SJCRH30 (cell line): ENCODE measurements around the gene MOB3B. TPM values are rescaled to one million over a fixed set of nuclear protein-coding genes. Genes with fewer than 3 reads are reported as not detected.

Experiments
- DNase-seq, 2 experiments: peaks; one replicate each; pipeline ENCODE4 v3.0.0-alpha.2; 2015 to 2020
- H3K27ac ChIP-seq: fragments of 250-450 bp; sonication (Bioruptor Pico); 2 replicates; pipeline ENCODE4 v1.5.1; 2020; ENCODE audit warnings: mild to moderate bottlenecking, moderate library complexity
- H3K27me3 ChIP-seq: fragments of 250-450 bp; sonication (Bioruptor Pico); 2 replicates; pipeline ENCODE4 v1.5.1; 2020; ENCODE audit warnings: mild to moderate bottlenecking, moderate library complexity
- H3K36me3 ChIP-seq: fragments of 250-450 bp; sonication (Bioruptor Pico); 2 replicates; pipeline ENCODE4 v1.5.1; 2020; ENCODE audit warnings: mild to moderate bottlenecking, moderate library complexity
- H3K4me1 ChIP-seq: fragments of 250-450 bp; sonication (Bioruptor Pico); 2 replicates; pipeline ENCODE4 v1.5.1; 2020; ENCODE audit warnings: mild to moderate bottlenecking, moderate library complexity
- H3K4me3 ChIP-seq: fragments of 250-450 bp; sonication (Bioruptor Pico); 2 replicates; pipeline ENCODE4 v1.5.1; 2020; ENCODE audit warnings: mild to moderate bottlenecking, moderate library complexity
- H3K9me3 ChIP-seq: fragments of 250-450 bp; sonication (Bioruptor Pico); replicated peaks from 2 replicates; pipeline ENCODE4 v1.5.1; 2020; ENCODE audit warnings: mild to moderate bottlenecking, moderate library complexity
- total RNA-seq: library from RNA; depleted of rRNA; stranded (reverse); fragments of >200 nt; shearing (Covaris generic); gene quantifications from 2 replicates; pipeline ENCODE4 v1.2.3, GENCODE V29; 2014; rRNA removed

MOB3B gene
- 0.25 and 0.34 TPM in 2 replicates for total RNA-seq

- Histone ChIP-seq H3K27ac (no peak within 1 kb of the TSS), H3K36me3 (no peaks in the 10 kb centered on the region), H3K4me1 (no peaks in the 10 kb centered on the region), H3K27me3 (no peaks in the 10 kb centered on the region), H3K4me3 (peak within 1 kb of the TSS; percentile 56), H3K9me3 (no peaks in the 10 kb centered on the region)
- DNase-seq: peak; percentile 70 to 78
Observed at GRCh38 chr9:27529316-27530278, at the start of gene MOB3B. MOB3B (minus strand) TSS chr9:27529814; CDS start chr9:27455550, 74,264 bp downstream.

GRCh38 chr9:27573634-27574590, 44.3 kb upstream of the MOB3B start:
- no peaks in the 10 kb centered on the region for H3K36me3 ChIP-seq
- H3K27me3 ChIP-seq: no peaks in the 10 kb centered on the region
- H3K4me1 ChIP-seq: no peaks in the 10 kb centered on the region
- H3K4me3 ChIP-seq: peak overlapping the region; percentile 83
- no peaks in the 10 kb centered on the region for H3K9me3 ChIP-seq
- DNase-seq: peak; percentile 90 to 92
- peak overlapping the region; percentile 42 for H3K27ac ChIP-seq

GRCh38 chr9:27572918-27573633, 43.5 kb upstream of the MOB3B start, which contains the start of gene C9orf72:
C9orf72 (minus strand) TSS chr9:27573481; CDS start chr9:27567120, 6,361 bp downstream.
- no peaks in the 10 kb centered on the region for H3K4me1 ChIP-seq
- H3K4me3 ChIP-seq: peak within 1 kb of the TSS; percentile 83
- peak; percentile 67 to 74 for DNase-seq
- H3K27ac ChIP-seq: peak within 1 kb of the TSS; percentile 81
- no peaks in the 10 kb centered on the region for H3K27me3 ChIP-seq
- no peaks in the 10 kb centered on the region for H3K9me3 ChIP-seq
- H3K36me3 ChIP-seq: no peaks in the 10 kb centered on the region

- peak; percentile 25 to 53 for DNase-seq
- H3K9me3 ChIP-seq: no peaks in the 10 kb centered on the region
- no peaks in the 10 kb centered on the region for H3K4me1 ChIP-seq
Observed at GRCh38 chr9:27572566-27572917, 42.9 kb upstream of the MOB3B start.

GRCh38 chr9:27572061-27572460, 42.4 kb upstream of the MOB3B start:
- Histone ChIP-seq H3K27ac (peak overlapping the region; percentile 81; the same call in 1 of the 2 replicates), H3K9me3 (no peaks in the 10 kb centered on the region), H3K4me3 (peak overlapping the region; percentile 83), H3K36me3 (no peaks in the 10 kb centered on the region), H3K27me3 (no peaks in the 10 kb centered on the region), H3K4me1 (peaks cover 2% of the 10 kb centered on the region)
- DNase-seq: no peak

More at GRCh38 chr9:27572566-27572917, 42.9 kb upstream of the MOB3B start:
- Histone ChIP-seq H3K36me3 (no peaks in the 10 kb centered on the region), H3K27me3 (no peaks in the 10 kb centered on the region), H3K27ac (peak overlapping the region; percentile 81), H3K4me3 (peak overlapping the region; percentile 83)

- Histone ChIP-seq H3K4me3 (no peak overlapping the region), H3K9me3 (no peaks in the 10 kb centered on the region), H3K36me3 (no peaks in the 10 kb centered on the region; the same call in 1 of the 2 replicates), H3K4me1 (peaks cover 6% of the 10 kb centered on the region), H3K27ac (no peak overlapping the region), H3K27me3 (no peaks in the 10 kb centered on the region)
- no peak for DNase-seq
Observed at GRCh38 chr9:27571011-27571410, 41.4 kb upstream of the MOB3B start.

GRCh38 chr9:27569406-27569805, 39.8 kb upstream of the MOB3B start:
- H3K27me3 ChIP-seq: no peaks in the 10 kb centered on the region
- H3K9me3 ChIP-seq: no peaks in the 10 kb centered on the region
- no peak for DNase-seq
- H3K27ac ChIP-seq: no peak overlapping the region
- no peak overlapping the region for H3K4me3 ChIP-seq
- H3K36me3 ChIP-seq: peaks cover 2% of the 10 kb centered on the region
- peaks cover 6% of the 10 kb centered on the region for H3K4me1 ChIP-seq

- H3K36me3 ChIP-seq: peaks cover 2% of the 10 kb centered on the region
- H3K4me3 ChIP-seq: no peak overlapping the region
- no peak for DNase-seq
- no peak overlapping the region for H3K27ac ChIP-seq
- H3K9me3 ChIP-seq: no peaks in the 10 kb centered on the region
- no peaks in the 10 kb centered on the region for H3K27me3 ChIP-seq
- H3K4me1 ChIP-seq: peaks cover 6% of the 10 kb centered on the region
Observed at GRCh38 chr9:27566118-27566517, 36.5 kb upstream of the MOB3B start.

GRCh38 chr9:27565696-27566095, 36.1 kb upstream of the MOB3B start:
- peaks cover 6% of the 10 kb centered on the region for H3K4me1 ChIP-seq
- H3K9me3 ChIP-seq: no peaks in the 10 kb centered on the region
- H3K36me3 ChIP-seq: peaks cover 2% of the 10 kb centered on the region
- no peak overlapping the region for H3K27ac ChIP-seq
- DNase-seq: no peak
- no peak overlapping the region for H3K4me3 ChIP-seq
- no peaks in the 10 kb centered on the region for H3K27me3 ChIP-seq

- Histone ChIP-seq H3K9me3 (no peaks in the 10 kb centered on the region), H3K27ac (no peak overlapping the region), H3K4me1 (peaks cover 6% of the 10 kb centered on the region), H3K36me3 (peaks cover 2% of the 10 kb centered on the region), H3K4me3 (no peak overlapping the region), H3K27me3 (no peaks in the 10 kb centered on the region)
- no peak for DNase-seq
Observed at GRCh38 chr9:27564670-27565069, 35.1 kb upstream of the MOB3B start.

- DNase-seq: no peak
- H3K4me3 ChIP-seq: no peak overlapping the region
- peaks cover 2% of the 10 kb centered on the region for H3K36me3 ChIP-seq
- no peak overlapping the region for H3K27ac ChIP-seq
- no peaks in the 10 kb centered on the region for H3K9me3 ChIP-seq
- no peaks in the 10 kb centered on the region for H3K27me3 ChIP-seq
- peaks cover 6% of the 10 kb centered on the region for H3K4me1 ChIP-seq
Observed at GRCh38 chr9:27563738-27564430, 34.3 kb upstream of the MOB3B start.

GRCh38 chr9:27561685-27562084, 32.1 kb upstream of the MOB3B start:
- Histone ChIP-seq H3K9me3 (no peaks in the 10 kb centered on the region), H3K4me1 (peaks cover under 1% of the 10 kb centered on the region; the same call in 1 of the 2 replicates), H3K27ac (no peak overlapping the region), H3K36me3 (peaks cover 2% of the 10 kb centered on the region), H3K4me3 (no peak overlapping the region), H3K27me3 (no peaks in the 10 kb centered on the region)
- no peak for DNase-seq

GRCh38 chr9:27560457-27560856, 30.8 kb upstream of the MOB3B start:
- no peaks in the 10 kb centered on the region for H3K36me3 ChIP-seq
- H3K27me3 ChIP-seq: no peaks in the 10 kb centered on the region
- no peak overlapping the region for H3K4me3 ChIP-seq
- H3K4me1 ChIP-seq: no peaks in the 10 kb centered on the region
- no peak overlapping the region for H3K27ac ChIP-seq
- no peaks in the 10 kb centered on the region for H3K9me3 ChIP-seq
- DNase-seq: no peak

GRCh38 chr9:27558307-27558706, 28.7 kb upstream of the MOB3B start:
- no peak overlapping the region for H3K27ac ChIP-seq
- no peaks in the 10 kb centered on the region for H3K27me3 ChIP-seq
- H3K36me3 ChIP-seq: no peaks in the 10 kb centered on the region
- H3K4me1 ChIP-seq: no peaks in the 10 kb centered on the region
- DNase-seq: no peak
- no peak overlapping the region for H3K4me3 ChIP-seq
- no peaks in the 10 kb centered on the region for H3K9me3 ChIP-seq
